Epithelial cell of esophagus (primary cell): ENCODE measurements around the gene TET1.
A peak's percentile ranks its signal among the peaks of the same experiment; 100 is the strongest.
"Not testable (repeated sequence)": the region's sequence is repeated elsewhere in the genome, so short reads cannot be mapped to it uniquely, and the experiment has no call there.

Source experiments
- DNase-seq: peaks from one replicate; pipeline ENCODE4 v3.0.0; 2010; ENCODE audit warnings: low read depth
- H3K4me3 ChIP-seq: 2 replicates; pipeline ENCODE4 v1.5.1; 2011; ENCODE audit warnings: mild to moderate bottlenecking, low read length, control low read depth
- TF ChIP-seq, protein P1 (sequence below): IDR thresholded peaks from 2 replicates; pipeline ENCODE4 v1.5.1; 2011; ENCODE audit warnings: low read depth, mild to moderate bottlenecking, low read length, control low read depth, inconsistent platforms; ENCODE audit not compliant: insufficient read depth; ENCODE audit errors: missing control alignments

TET1 gene

GRCh38 chr10:68560186-68560942, at the start of gene TET1:
TET1 (plus strand) TSS chr10:68560337; CDS start chr10:68572339, 12,002 bp downstream.
- peak within 1 kb of the TSS; percentile 41 for H3K4me3 ChIP-seq
- TF ChIP-seq, protein P1, sequence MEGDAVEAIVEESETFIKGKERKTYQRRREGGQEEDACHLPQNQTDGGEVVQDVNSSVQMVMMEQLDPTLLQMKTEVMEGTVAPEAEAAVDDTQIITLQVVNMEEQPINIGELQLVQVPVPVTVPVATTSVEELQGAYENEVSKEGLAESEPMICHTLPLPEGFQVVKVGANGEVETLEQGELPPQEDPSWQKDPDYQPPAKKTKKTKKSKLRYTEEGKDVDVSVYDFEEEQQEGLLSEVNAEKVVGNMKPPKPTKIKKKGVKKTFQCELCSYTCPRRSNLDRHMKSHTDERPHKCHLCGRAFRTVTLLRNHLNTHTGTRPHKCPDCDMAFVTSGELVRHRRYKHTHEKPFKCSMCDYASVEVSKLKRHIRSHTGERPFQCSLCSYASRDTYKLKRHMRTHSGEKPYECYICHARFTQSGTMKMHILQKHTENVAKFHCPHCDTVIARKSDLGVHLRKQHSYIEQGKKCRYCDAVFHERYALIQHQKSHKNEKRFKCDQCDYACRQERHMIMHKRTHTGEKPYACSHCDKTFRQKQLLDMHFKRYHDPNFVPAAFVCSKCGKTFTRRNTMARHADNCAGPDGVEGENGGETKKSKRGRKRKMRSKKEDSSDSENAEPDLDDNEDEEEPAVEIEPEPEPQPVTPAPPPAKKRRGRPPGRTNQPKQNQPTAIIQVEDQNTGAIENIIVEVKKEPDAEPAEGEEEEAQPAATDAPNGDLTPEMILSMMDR: no peak
- DNase-seq: peak; percentile 11

- DNase-seq: peak; percentile 35
Measured at GRCh38 chr10:68516216-68516615, 43.9 kb upstream of the TET1 start.

GRCh38 chr10:68516766-68517165, 43.4 kb upstream of the TET1 start:
- H3K4me3 ChIP-seq: no peak overlapping the region
- TF ChIP-seq, protein P1: no peak
- peak; percentile 13 for DNase-seq

More at GRCh38 chr10:68516216-68516615, 43.9 kb upstream of the TET1 start:
- H3K4me3 ChIP-seq: not testable (repeated sequence)

DNA sequence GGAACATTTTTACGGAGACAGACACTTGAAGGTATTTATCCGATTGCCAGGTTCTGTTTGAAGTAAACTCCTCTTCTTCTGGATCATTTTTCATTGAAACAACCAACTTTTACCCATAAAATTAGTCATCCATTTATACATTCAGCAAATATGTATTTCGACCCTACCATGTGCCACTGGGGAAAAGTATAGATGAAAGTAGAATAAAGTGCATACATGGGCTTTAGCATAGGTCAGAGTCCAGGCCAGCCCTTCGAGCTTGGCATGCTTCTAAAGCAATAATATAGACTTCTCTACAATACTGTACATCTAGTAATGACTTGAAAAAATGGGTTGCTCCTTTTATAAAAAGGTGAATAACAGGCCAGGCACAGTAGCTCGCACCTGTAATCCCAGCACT, 42.9 kb upstream of the TET1 start:
- TF ChIP-seq, protein P1: no peak
- no peak for DNase-seq
- H3K4me3 ChIP-seq: no peak overlapping the region

DNA sequence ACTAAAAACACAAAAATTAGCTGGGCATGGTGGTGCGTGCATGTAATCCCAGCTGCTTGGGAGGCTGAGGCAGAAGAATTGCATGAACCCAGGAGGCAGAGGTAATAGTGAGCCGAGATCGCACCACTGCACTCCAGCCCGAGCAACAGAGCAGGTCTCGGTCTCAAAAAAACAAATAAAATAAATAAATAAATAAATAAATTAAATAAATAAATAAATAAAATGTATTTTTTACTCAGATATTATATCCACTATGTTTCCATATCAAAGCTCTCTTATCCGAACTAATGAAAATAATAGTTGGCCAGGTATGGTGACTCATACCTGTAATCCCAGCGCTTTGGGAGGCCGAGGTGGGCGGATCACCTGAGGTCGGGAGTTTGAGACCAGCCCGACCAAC, 41.5 kb upstream of the TET1 start:
- not testable (repeated sequence) for H3K4me3 ChIP-seq, DNase-seq

GRCh38 chr10:68525490-68526038, 34.6 kb upstream of the TET1 start:
- not testable (repeated sequence) for DNase-seq, H3K4me3 ChIP-seq

DNA sequence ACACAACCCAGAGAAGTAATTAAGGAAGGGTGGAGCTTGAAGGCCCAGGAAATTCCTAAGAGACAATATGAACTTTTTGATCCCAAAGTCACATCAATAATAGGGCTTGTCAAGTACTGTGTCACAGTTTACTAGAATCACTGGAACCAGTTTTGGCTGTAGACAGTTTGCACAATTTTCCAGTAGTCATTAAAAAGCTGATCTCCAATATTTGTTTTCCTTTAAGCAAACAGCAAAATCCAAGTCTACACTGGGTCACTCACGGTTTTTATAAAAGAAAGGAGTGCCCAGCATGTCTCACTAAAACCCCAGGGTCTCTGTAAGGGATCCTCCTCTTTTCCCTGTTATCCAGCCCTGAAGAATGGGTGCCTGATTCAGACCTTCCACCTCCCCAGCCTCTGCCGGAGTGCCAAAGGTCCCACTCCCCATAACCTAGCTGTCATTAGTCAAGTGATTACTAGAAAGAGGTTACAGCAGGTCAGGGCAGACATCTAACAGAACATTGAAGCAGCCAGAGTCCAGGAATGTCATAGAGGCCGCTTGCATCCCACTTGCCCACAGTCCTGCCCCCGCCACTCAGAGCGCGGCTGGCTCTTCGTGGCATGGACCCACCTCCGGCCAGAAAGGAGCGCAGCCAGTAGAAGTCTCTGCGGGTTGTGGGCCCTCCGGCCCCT, 33.4 kb upstream of the TET1 start:
- TF ChIP-seq, protein P1: no peak
- DNase-seq: peak; percentile 2
- H3K4me3 ChIP-seq: peak overlapping the region; percentile 88

DNA sequence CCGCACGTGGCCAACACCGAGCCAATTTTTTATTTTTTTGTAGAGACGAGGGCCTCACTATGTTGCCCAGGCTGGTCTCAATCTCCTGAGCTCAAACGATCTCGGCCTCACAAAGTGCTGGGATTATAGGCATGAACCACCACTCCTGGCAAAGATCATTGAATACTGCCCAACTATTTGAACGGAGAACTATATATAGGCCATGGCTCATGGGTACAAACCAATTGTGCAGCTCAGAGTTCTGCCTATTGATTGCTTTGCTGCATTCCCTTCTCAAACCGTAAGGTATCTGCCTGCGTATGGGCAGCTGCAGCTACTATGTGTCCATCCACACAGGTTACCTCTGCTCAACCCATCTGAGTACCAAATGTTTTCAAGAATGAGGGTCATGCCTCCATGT, 23.2 kb upstream of the TET1 start:
- no peak for DNase-seq
- TF ChIP-seq, protein P1: no peak
- H3K4me3 ChIP-seq: no peak overlapping the region
